Measurements from ENCODE around the gene VSTM2B.

Gene VSTM2B

GRCh38 chr19:29515706-29516357 is 10.0 kb upstream of the VSTM2B start:
- no peak for DNase-seq (ENCODE audit: low read depth)

- DNase-seq (ENCODE audit: low read depth) = no peak
Measured at GRCh38 chr19:29516358-29516725, 9.5 kb upstream of the VSTM2B start.

DNA sequence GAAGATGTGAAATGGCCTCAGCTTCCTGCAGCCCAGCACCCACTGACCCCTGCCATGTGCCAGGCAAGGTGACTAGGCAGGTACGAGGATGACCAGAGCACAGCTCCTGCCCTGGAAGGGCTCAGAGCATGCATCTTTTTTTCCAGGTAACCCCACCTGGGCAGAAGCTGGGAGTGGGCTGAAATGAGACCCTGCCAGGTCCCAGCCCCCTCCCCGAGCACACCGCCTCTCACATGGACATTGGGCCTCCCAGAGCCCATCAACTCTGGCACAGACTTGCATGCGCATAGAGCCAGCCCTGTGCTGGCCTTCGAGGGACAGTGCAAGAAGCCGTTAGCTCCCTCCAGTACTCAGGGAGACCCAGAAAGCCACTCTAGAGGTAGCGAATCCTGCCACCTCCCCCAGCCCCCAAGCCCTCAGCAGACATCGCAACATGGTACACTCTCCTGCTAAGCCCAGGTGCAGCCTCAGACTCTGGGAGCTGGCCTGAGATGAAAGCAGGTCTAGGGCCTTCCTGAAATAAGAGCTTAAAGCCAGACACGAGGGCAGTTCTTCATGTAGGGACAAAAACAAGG is 8.9 kb upstream of the VSTM2B start:
- DNase-seq (ENCODE audit: low read depth) = no peak

GRCh38 chr19:29517412-29517811 is 8.4 kb upstream of the VSTM2B start:
- no peak for DNase-seq (ENCODE audit: low read depth)

DNA sequence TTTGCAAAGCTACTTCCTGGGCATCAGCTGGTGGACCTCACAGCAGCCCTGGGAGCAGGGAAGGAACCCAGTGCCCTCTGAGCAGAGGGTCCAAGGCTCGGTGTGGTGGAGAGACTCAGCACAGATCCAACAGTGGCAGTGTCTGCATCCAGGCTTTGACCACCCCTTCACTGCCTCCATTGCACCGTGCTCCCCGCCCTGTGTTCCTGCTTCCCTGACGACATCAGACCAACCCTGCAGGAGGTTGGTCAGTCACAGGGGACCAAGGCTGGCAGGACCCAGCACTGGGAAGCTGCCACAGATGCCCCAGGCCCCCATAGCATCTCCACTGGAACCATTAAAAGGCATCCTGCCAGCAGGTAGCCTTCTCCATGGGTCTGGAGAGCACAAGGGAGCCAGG is 7.8 kb upstream of the VSTM2B start:
- no peak for DNase-seq (ENCODE audit: low read depth)

GRCh38 chr19:29519146-29519545 is 6.6 kb upstream of the VSTM2B start:
- DNase-seq (ENCODE audit: low read depth) = no peak

DNA sequence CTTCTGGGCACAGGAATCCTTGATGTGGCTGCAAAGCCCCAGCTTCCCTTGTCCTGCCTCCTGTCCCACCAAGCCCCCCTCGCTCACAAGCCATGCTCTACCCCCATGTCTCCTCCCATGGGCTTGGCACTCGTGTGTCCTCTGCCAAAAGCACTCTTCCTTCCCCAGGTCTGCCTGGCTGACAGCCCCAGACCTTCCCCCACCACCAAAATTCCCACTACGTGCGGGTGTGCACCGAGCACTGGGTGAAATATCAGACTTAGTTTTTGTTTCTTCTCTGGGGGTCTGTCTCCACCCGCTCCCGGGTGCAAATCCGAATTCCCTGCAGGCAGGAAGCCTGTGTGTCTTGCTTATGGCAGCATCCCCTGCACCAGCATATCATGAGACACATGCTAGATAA is 5.9 kb upstream of the VSTM2B start:
- DNase-seq (ENCODE audit: low read depth) = no peak

GRCh38 chr19:29520390-29520789 is 5.4 kb upstream of the VSTM2B start:
- DNase-seq (ENCODE audit: low read depth) = no peak

DNA sequence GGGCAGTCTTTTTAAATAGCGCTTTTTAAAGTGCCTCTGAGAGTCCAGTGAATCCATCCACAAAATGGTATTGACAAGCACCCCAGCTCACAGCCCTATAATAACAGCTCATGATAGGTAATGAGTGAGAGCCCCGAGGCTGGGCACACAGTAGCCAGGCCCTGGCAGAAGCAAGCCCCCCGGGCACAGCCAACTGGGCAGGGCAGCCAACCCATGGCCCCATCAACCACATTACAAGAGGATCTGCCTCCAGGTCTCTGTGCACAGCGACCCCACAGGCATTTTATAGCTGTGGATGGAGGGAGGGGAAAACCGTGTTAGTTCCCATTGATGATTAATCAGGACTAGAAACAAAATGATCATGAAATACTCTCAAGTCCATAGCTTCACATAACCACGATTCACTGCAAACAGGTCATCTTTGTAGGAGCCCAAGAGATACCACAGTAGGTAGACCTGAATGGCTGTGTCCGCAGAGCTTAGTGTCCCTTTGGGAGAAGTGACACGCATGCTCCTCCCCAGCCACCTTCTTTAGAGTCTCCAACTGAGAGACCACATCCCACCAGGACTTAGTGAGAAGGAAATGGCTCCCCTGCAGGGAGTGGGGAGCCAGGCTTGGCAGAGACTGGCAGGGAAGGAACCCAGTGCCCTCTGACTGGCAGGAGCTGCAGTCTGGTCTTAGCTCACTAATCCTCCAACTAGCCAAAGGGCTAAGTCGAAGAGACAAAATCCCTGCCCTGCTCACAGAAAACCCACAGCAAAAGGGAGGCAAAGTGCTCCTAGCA is 4.3 kb upstream of the VSTM2B start:
- no peak for DNase-seq (ENCODE audit: low read depth)

DNA sequence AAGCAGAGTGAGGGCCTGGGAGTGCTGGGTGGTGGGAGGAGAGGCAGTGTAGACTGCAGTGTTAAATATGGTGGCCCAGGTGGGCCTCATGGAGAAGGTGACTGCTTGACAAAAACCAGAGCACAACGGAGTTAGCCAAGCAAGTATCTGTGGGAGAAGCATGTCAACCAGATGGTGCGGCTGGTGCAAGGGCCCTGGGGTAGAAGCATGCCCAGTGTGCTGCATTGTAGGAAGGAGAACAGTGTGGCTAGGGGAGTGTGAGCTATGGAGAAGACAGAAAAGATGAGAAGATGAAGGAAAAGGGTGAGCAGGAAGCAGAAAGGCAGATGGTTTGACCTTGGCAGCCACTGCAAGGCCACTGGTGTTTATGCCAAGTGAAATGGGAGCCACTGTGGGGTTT is 2.2 kb upstream of the VSTM2B start:
- no peak for DNase-seq (ENCODE audit: low read depth)

GRCh38 chr19:29524201-29524911 is 1.4 kb upstream of the VSTM2B start:
- DNase-seq (ENCODE audit: low read depth) = no peak

GRCh38 chr19:29524912-29525831 is 622 bp upstream of the VSTM2B start:
- DNase-seq (ENCODE audit: low read depth) = no peak

GRCh38 chr19:29526730-29527499 is 1.1 kb downstream of the VSTM2B start:
- DNase-seq (ENCODE audit: low read depth) = no peak

DNA sequence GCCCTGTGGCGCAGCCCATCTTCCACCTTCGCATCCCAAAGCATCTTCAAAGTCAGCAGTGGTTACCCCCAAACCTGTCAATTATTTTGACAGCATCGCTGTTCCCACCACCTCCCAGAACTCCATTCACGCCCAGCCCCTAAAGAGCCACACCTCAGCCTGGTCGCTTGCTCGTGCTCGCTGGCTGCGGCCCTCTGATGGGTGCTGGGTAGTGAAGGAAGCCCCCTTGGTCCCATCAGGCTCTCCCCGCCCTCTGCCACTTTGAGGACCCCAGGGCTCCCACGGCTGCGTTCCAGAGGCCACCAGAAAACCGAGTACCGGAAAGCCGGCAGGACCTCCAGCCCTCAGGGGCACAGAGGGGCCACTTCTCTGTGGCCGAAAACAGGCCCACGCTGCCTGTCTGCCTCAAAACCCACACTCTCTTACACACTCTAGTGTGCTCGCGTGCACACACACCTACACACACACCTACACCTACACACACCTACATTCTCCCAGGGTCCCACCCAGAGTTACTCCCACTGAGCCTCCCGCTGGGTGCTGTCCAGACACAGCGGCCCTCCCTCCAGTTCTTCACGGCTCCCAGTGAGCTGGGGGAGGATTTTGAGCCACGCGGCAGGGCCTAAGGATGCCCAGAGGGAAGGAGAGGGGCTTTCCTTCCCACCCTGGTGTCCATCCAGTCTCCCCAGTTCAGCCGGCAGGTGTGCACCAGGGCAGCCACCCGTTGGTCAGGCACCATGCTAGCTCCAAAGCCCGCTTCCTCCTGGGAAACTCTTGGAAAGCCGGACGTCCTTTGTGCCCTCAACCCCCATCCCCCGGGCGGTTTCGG is 1.9 kb downstream of the VSTM2B start:
- no peak for DNase-seq (ENCODE audit: low read depth)

DNA sequence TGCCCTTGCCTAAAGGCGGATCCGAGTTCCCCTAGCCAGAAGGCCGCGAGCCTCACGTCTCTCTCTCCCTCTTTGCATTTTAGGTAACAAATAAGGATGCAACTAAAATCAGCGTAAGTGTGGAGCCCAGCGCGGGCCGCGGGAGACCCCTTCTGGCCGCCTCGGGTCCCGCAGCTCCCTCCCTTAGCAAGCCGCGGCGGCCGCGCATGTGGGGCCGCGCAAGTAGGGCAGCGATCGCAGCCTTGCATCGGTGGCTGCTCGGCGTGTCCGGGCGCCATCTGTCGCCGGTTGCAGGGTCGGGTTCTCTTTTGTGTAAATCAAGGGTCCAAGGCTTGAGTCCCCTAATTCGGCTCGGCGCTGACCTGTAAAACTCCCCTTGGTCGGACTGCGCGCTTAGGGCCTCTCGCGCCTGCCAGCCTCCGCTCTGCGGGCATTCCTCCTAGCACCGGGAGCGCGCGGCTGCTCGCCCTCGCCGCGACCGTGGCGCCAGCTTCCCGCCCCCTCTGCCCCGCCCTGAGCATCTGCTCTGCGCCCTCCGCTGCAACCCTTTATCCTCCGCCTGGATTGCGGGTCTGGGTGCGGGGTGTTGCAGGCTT is 2.7 kb downstream of the VSTM2B start:
- DNase-seq (ENCODE audit: low read depth) = peak; percentile 39

DNA sequence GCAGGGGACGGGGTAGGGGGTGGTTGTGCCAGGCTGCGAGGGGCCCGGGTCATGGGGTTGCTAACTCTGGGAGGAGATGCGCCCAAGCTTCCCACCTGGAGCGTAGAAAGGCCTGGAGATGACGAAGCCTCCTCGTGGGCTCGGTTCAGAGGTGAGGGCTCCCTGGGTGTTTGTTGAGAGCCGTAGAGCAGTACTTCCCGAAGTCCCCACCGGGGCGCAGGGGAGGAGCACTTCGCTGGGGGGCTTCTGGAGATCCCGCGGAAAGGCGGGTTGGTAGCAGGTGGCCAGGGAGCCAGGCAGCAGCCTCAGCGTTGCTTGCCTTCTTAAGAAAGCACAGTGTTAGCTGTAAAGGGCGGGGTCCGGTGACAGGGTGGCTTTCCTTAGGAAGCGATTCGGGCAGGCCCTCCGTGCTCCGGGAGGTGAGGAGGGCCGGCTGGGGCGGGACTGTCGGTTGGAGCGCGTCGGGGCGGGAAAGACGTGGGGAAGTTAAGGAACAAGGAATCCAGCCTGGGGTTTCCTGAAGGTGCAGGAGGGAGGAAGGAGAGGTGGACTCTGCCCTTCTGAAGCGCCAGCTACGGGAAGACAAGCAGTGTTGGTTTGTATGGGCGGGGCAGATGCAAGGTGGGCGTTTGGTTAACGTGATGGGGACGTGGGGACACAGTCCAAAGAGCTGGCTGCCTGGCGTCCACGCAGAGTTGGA is 3.3 kb downstream of the VSTM2B start:
- DNase-seq (ENCODE audit: low read depth) = no peak

DNA sequence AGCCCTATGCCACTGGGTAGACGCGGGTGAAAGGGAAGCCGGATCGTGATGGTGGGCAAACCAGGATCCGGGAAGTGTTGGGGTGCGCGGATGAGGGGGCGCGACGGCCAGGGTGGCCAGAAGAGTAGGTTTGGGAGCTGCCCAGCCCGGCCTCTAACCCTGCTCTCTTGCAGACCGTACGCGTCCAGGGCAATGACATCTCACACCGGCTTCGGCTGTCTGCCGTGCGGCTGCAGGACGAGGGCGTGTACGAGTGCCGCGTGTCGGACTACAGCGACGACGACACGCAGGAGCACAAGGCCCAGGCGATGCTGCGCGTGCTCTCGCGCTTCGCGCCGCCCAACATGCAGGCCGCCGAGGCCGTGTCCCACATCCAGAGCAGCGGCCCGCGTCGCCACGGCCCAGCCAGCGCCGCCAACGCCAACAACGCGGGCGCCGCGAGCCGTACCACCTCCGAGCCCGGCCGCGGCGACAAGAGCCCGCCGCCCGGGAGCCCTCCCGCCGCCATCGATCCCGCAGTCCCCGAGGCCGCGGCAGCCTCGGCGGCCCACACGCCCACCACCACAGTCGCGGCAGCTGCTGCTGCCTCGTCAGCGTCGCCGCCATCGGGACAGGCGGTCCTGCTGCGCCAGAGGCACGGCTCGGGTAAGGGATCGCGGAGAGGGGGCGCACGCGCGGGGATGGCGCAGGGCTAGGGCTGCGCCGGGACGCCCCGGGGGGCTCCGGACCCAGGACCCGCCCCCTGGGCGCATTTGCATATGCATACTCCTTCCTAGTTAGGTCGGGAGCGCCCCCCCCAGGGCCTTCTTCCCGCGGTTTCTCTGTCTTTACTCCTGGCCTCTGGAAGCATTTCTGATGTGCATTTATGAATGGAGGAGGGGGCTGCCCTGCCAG is 4.1 kb downstream of the VSTM2B start:
- DNase-seq (ENCODE audit: low read depth) = no peak

All from activated gamma-delta T cell treated with anti-CD3 and anti-CD28 coated beads, Interleukin-2, amount 50 U/mL, for 16 hours (primary cell).